H1 (cell line): ENCODE data around the gene GPC3. TPM values are rescaled to one million over a fixed set of nuclear protein-coding genes. Genes with fewer than 3 reads are reported as not detected.
A peak's percentile ranks its signal among the peaks of the same experiment; 100 is the strongest.

Experiments
- CTCF ChIA-PET: fragments of 300-600 bp; sonication (Branson Sonifier 250); formaldehyde crosslinking; loops from one replicate; lab custom pipeline; 2021; ENCODE audit not compliant: partially characterized antibody; lab: Charles Lee
- POLR2A ChIA-PET: fragments of 300-600 bp; sonication (Branson Sonifier 250); formaldehyde crosslinking; loops from one replicate; lab custom pipeline; 2021; ENCODE audit warnings: inconsistent platforms; ENCODE audit not compliant: partially characterized antibody; lab: Charles Lee
- DNase-seq, 2 experiments: peaks; one replicate each; pipeline versions ENCODE4 v3.0.0 to v3.0.0-alpha.2; 2010 to 2022; ENCODE audit warnings: low spot score in 2 of 2, low read depth in 1 of 2, mixed read lengths in 1 of 2
- FAIRE-seq: peaks from 2 replicates; lab custom pipeline; 2011; peaks lifted over from hg19 to GRCh38; lab: Jason Lieb, UNC
- H2AFZ ChIP-seq: 2 replicates; pipeline ENCODE4 v1.8.1; 2012; ENCODE audit warnings: low read length, inconsistent platforms
- H2AK5ac ChIP-seq: 2 replicates; pipeline ENCODE4 v1.6.1; 2013; ENCODE audit warnings: low read depth, low read length
- H2BK120ac ChIP-seq: replicated peaks from 2 replicates; pipeline ENCODE3; 2013; ENCODE audit warnings: low read depth, low read length, inconsistent platforms
- H2BK12ac ChIP-seq: 2 replicates; pipeline ENCODE4 v1.6.1; 2013; ENCODE audit warnings: low read depth, low read length
- H2BK15ac ChIP-seq: 2 replicates; pipeline ENCODE4 v1.6.1; 2013; ENCODE audit warnings: low read length
- H2BK20ac ChIP-seq: 2 replicates; pipeline ENCODE4 v1.6.1; 2013; ENCODE audit warnings: low read length
- H2BK5ac ChIP-seq: 2 replicates; pipeline ENCODE4 v1.6.1; 2013; ENCODE audit warnings: low read depth, low read length
- H3K14ac ChIP-seq: 2 replicates; pipeline ENCODE4 v1.6.1; 2013; ENCODE audit warnings: inconsistent platforms; ENCODE audit not compliant: insufficient read length
- H3K18ac ChIP-seq: 2 replicates; pipeline ENCODE4 v1.6.1; 2013; ENCODE audit warnings: low read length; ENCODE audit errors: extremely low read depth
- H3K23ac ChIP-seq: 2 replicates; pipeline ENCODE4 v1.6.1; 2013; ENCODE audit warnings: inconsistent platforms; ENCODE audit not compliant: insufficient read length
- H3K23me2 ChIP-seq: 2 replicates; pipeline ENCODE4 v1.6.1; 2013; ENCODE audit warnings: low read depth, low read length
- H3K27ac ChIP-seq: 2 replicates; pipeline ENCODE4 v1.6.1; 2011; ENCODE audit warnings: low read depth, low read length, inconsistent platforms
- H3K27me3 ChIP-seq, 4 experiments: replicated peaks in 1 of 4; 1 replicate in 1 of 4; 2 replicates in 3 of 4; pipeline versions ENCODE4 v1.6.1 to v1.8.1; 2011 to 2013; ENCODE audit warnings: low read length in 3 of 4, mild to moderate bottlenecking in 3 of 4, inconsistent platforms in 2 of 4, mixed read lengths in 2 of 4, moderate library complexity in 1 of 4; ENCODE audit not compliant: control insufficient read depth in 3 of 4, insufficient read depth in 3 of 4; ENCODE audit errors: extremely low read depth in 1 of 4
- H3K36me3 ChIP-seq, 4 experiments: 2 replicates each; pipeline versions ENCODE4 v1.6.1 to v1.8.1; 2011 to 2013; ENCODE audit warnings: mild to moderate bottlenecking in 4 of 4, low read length in 3 of 4, moderate library complexity in 2 of 4, control low read depth in 1 of 4, inconsistent platforms in 1 of 4; ENCODE audit not compliant: insufficient read depth in 4 of 4, control insufficient read depth in 2 of 4
- H3K4ac ChIP-seq: replicated peaks from 2 replicates; pipeline ENCODE3; 2013; ENCODE audit warnings: low read length, low read depth, mixed read lengths, inconsistent platforms; ENCODE audit not compliant: insufficient read length
- H3K4me1 ChIP-seq, 4 experiments: replicated peaks in 1 of 4; 1 replicate in 1 of 4; 2 replicates in 3 of 4; pipeline versions ENCODE4 v1.6.1 to v1.8.1; 2011 to 2013; ENCODE audit warnings: low read length in 3 of 4, inconsistent platforms in 2 of 4, mixed read lengths in 1 of 4; ENCODE audit not compliant: insufficient read depth in 4 of 4, control insufficient read depth in 3 of 4
- H3K4me2 ChIP-seq, 2 experiments: 2 replicates each; pipeline versions ENCODE4 v1.6.1 to v1.8.1; 2011 to 2013; ENCODE audit warnings: low read depth in 2 of 2, low read length in 2 of 2, control low read depth in 1 of 2, inconsistent platforms in 1 of 2, mild to moderate bottlenecking in 1 of 2; ENCODE audit not compliant: insufficient read depth in 1 of 2
- H3K4me3 ChIP-seq, 4 experiments: fragments of 200-600, 300-600 bp in 1 of 4; sonication (generic), shearing (Covaris generic), sonication (Bioruptor Twin) in 1 of 4; 2 replicates each; pipeline versions ENCODE4 v1.5.1 to v1.8.1; 2011 to 2016; ENCODE audit warnings: low read length in 4 of 4, low read depth in 3 of 4, control low read depth in 2 of 4, inconsistent platforms in 2 of 4, mild to moderate bottlenecking in 2 of 4, mixed read lengths in 1 of 4, moderate library complexity in 1 of 4; ENCODE audit not compliant: insufficient read depth in 2 of 4; ENCODE audit errors: extremely low read depth in 1 of 4
- H3K56ac ChIP-seq: replicated peaks from 2 replicates; pipeline ENCODE3; 2013; ENCODE audit warnings: low read depth, mild to moderate bottlenecking, mixed read lengths, low read length, inconsistent platforms; ENCODE audit not compliant: insufficient read length
- H3K79me1 ChIP-seq: 2 replicates; pipeline ENCODE4 v1.6.1; 2013; ENCODE audit warnings: low read depth, low read length, control low read depth
- H3K79me2 ChIP-seq, 2 experiments: 2 replicates each; pipeline versions ENCODE4 v1.6.1 to v1.8.1; 2012 to 2013; ENCODE audit warnings: low read length in 2 of 2, mild to moderate bottlenecking in 2 of 2, inconsistent platforms in 1 of 2; ENCODE audit not compliant: insufficient read depth in 2 of 2, control insufficient read depth in 1 of 2
- H3K9ac ChIP-seq, 4 experiments: replicated peaks in 1 of 4; 1 replicate in 1 of 4; 2 replicates in 3 of 4; pipeline versions ENCODE4 v1.6.1 to v1.8.1; 2011 to 2013; ENCODE audit warnings: low read depth in 3 of 4, low read length in 3 of 4, control low read depth in 2 of 4, mild to moderate bottlenecking in 2 of 4, moderate library complexity in 2 of 4, inconsistent platforms in 1 of 4; ENCODE audit errors: extremely low read depth in 1 of 4
- H3K9me3 ChIP-seq, 2 experiments: 2 replicates each; pipeline versions ENCODE4 v1.6.1 to v1.8.1; 2012 to 2013; ENCODE audit warnings: mild to moderate bottlenecking in 2 of 2, moderate library complexity in 2 of 2, control low read depth in 1 of 2, inconsistent platforms in 1 of 2, low read depth in 1 of 2, low read length in 1 of 2, mixed read lengths in 1 of 2; ENCODE audit not compliant: insufficient read depth in 2 of 2
- H4K20me1 ChIP-seq, 2 experiments: replicated peaks in 1 of 2; 2 replicates each; pipeline versions ENCODE3 to v1.8.1; 2011 to 2013; ENCODE audit warnings: inconsistent platforms in 2 of 2, low read length in 2 of 2, mild to moderate bottlenecking in 1 of 2; ENCODE audit not compliant: insufficient read depth in 2 of 2, control insufficient read depth in 1 of 2
- H4K5ac ChIP-seq: 2 replicates; pipeline ENCODE4 v1.6.1; 2013; ENCODE audit warnings: low read length, low read depth, mixed read lengths, inconsistent platforms; ENCODE audit not compliant: insufficient read length
- H4K8ac ChIP-seq: 2 replicates; pipeline ENCODE4 v1.8.0; 2013; ENCODE audit warnings: mild to moderate bottlenecking, moderate library complexity, low read length, inconsistent platforms; ENCODE audit not compliant: insufficient read depth; ENCODE audit errors: extremely low read depth
- H4K91ac ChIP-seq: replicated peaks from 2 replicates; pipeline ENCODE3; 2013; ENCODE audit warnings: low read length, mixed read lengths, inconsistent platforms; ENCODE audit not compliant: insufficient read length
- BRCA1 ChIP-seq: IDR thresholded peaks from 2 replicates; pipeline ENCODE4 v1.6.1; 2012; ENCODE audit warnings: low read depth, low read length, improper control_type of control experiment
- CREB1 ChIP-seq: IDR thresholded peaks from 2 replicates; pipeline ENCODE4 v1.6.1; 2012; ENCODE audit warnings: inconsistent platforms
- CTBP2 ChIP-seq: IDR thresholded peaks from 2 replicates; pipeline ENCODE4 v1.7.0; 2011; ENCODE audit warnings: borderline replicate concordance, mild to moderate bottlenecking, moderate library complexity, mixed read lengths, low read length; ENCODE audit not compliant: insufficient read depth, insufficient read length
- EZH2 ChIP-seq: fragments of 200-600 bp; sonication (generic); IDR thresholded peaks from 2 replicates; pipeline ENCODE4 v1.7.1; 2012; ENCODE audit warnings: low read depth, mild to moderate bottlenecking, moderate library complexity, low read length, inconsistent platforms; ENCODE audit not compliant: severe bottlenecking
- GTF2F1 ChIP-seq: IDR thresholded peaks from 2 replicates; pipeline ENCODE4 v1.6.1; 2012; ENCODE audit warnings: low read depth, low read length, improper control_type of control experiment, borderline replicate concordance
- POU5F1 ChIP-seq: IDR thresholded peaks from 2 replicates; pipeline ENCODE4 v1.6.1; 2011; ENCODE audit warnings: low read depth, mild to moderate bottlenecking, low read length, moderate library complexity
- RAD21 ChIP-seq, 2 experiments: IDR thresholded peaks in 1 of 2; conservative IDR thresholded peaks in 1 of 2; 2 replicates each; pipeline ENCODE4 v1.6.1; 2011; ENCODE audit warnings: low read depth in 2 of 2, low read length in 2 of 2, improper control_type of control experiment in 1 of 2, inconsistent platforms in 1 of 2, mild to moderate bottlenecking in 1 of 2, moderate library complexity in 1 of 2
- SAP30 ChIP-seq: fragments of 300-600 bp; sonication (generic); IDR thresholded peaks from 2 replicates; pipeline ENCODE4 v1.7.1; 2012; ENCODE audit warnings: low read length, moderate library complexity, mild to moderate bottlenecking, inconsistent platforms; ENCODE audit not compliant: insufficient read depth, insufficient replicate concordance
- SIN3A ChIP-seq, 2 experiments: IDR thresholded peaks in 1 of 2; conservative IDR thresholded peaks in 1 of 2; 2 replicates each; pipeline ENCODE4 v1.6.1; 2011 to 2012; ENCODE audit warnings: low read length in 2 of 2, improper control_type of control experiment in 1 of 2, low read depth in 1 of 2, mild to moderate bottlenecking in 1 of 2
- SIX5 ChIP-seq: IDR thresholded peaks from 2 replicates; pipeline ENCODE4 v1.6.1; 2011; ENCODE audit warnings: mild to moderate bottlenecking, low read depth, low read length
- WGBS, 2 experiments: shearing (Covaris generic) in 1 of 2; methylation state at CpG; one replicate each; pipeline versions ENCODE4 v1.1.6 to v1.1.7; 2013 to 2015; ENCODE audit warnings: low lambda C conversion rate in 2 of 2, mixed read lengths in 2 of 2, inconsistent platforms in 1 of 2, low coverage in 1 of 2, missing lambda C conversion rate in 1 of 2; ENCODE audit not compliant: insufficient replicate concordance in 2 of 2, insufficient coverage in 1 of 2, insufficient read length in 1 of 2; ENCODE audit errors: extremely low coverage in 1 of 2, missing lambda C conversion rate in 1 of 2; 5-methylcytosine and 5-hydroxymethylcytosine counted together
- polyA plus RNA-seq, 7 experiments: library from polyadenylated mRNA; depleted of rRNA in 3 of 7; stranded (reverse) in 5 of 7; unstranded in 2 of 7; fragments of >200 nt in 5 of 7; fragments of 200-250 nt in 2 of 7; gene quantifications; 1 replicate in 5 of 7; 2 replicates in 1 of 7; 4 replicates in 1 of 7; pipeline versions ENCODE4 v1.2.1 to v1.2.3, GENCODE V29; 2011 to 2013; ENCODE audit warnings: missing spikeins in 2 of 7, mixed read lengths in 2 of 7
- total RNA-seq: library from RNA; stranded (reverse); fragmentation: NEBNext Ultra II Directional; extraction: Animal tissue kit (Norgen Biotek cat#: 25700); gene quantifications from 2 replicates; pipeline ENCODE4 v1.2.1, GENCODE V29; 2021

Gene GPC3
- total and polyA plus RNA-seq, 2 of the 8 experiments (the other 6 are each of a cell fraction or from before 2014, with no cell fraction given): 64.8 to 71.9 TPM

DNA sequence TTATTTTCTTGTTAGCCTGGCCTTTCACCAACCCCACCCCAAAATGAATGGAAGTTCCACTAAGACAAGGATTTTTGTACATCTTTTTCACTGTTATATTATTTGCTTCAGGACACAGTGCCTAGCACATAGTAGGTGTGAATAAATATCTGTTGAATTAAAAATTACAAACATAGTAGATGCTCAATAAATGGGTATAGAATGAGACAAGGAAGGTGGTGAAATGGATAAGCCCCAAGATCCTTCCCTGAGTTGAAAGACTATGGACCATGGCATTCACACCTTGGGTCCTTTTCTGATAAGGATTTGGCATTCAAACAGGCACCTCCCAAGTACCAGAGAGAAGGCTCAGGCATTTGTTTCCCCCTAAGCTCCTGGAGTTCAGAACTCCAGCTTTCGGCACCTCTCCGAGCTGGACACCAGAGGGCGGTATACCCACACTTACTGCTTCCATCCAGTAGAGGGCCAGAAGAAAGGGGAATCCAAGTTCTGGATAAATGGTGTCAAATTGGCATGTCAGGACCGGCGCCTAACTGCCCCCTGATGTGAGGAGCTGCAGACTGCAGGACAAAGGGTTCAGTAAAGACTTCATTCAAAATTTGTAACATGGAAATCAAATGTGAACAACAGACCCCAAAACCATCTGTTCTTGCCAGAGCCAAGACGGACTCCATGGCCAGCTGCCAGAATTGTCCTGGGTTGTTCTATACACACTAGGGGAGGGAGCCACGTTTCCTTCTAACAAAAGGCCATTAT is 193.0 kb downstream of the GPC3 start:
- Histone ChIP-seq H2BK15ac (no peak overlapping the region), H3K4me1 (peaks cover 0 to 2% (median 0%) of the 10 kb centered on the region in 4 experiments; a peak in 3 of 7 replicates), H3K4me2 (peak overlapping the region in 1 of 2 experiments; percentile 38; a peak in 3 of 4 replicates), H2BK12ac (no peak overlapping the region), H3K14ac (no peak overlapping the region), H2BK120ac (no peak overlapping the region), H3K27ac (no peak overlapping the region), H3K9me3 (no peaks in the 10 kb centered on the region), H3K9ac (no peak overlapping the region), H3K27me3 (no peaks in the 10 kb centered on the region), H3K23ac (no peak overlapping the region), H2AFZ (no peak overlapping the region), H4K5ac (no peak overlapping the region), H3K56ac (no peak overlapping the region), H3K4me3 (peak overlapping the region in 1 of 4 experiments; percentile 32; a peak in 2 of 8 replicates), H4K8ac (no peak overlapping the region), H3K79me1 (no peaks in the 10 kb centered on the region), H3K18ac (no peak overlapping the region), H3K36me3 (no peaks in the 10 kb centered on the region), H3K4ac (no peak overlapping the region), H4K20me1 (no peaks in the 10 kb centered on the region), H3K23me2 (no peaks in the 10 kb centered on the region), H2BK20ac (no peak overlapping the region), H3K79me2 (no peaks in the 10 kb centered on the region), H2AK5ac (no peak overlapping the region), H4K91ac (no peak overlapping the region), H2BK5ac (no peak overlapping the region)
- peak; percentile 36 to 70 for DNase-seq
- peak; percentile 94 for FAIRE-seq
- 12% methylated on average over 7 of the region's 7 CpGs; no CpG with 5 or more reads in 1 of the 2 experiments for WGBS, 2 experiments
- ChIA-PET POLR2A (no interaction called here), CTCF (interaction anchor here (0.7 to 4.1 kb wide), 20 partner anchors 11 to 1990 kb away, joined by 3 to 28 read pairs (median 4); no protein-coding TSS in a partner anchor)
- TF ChIP-seq CTBP2 (no peak), POU5F1 (no peak), SIX5 (no peak), GTF2F1 (no peak), SAP30 (no peak), RAD21 (IDR thresholded peaks at IDR 0.05 in 1 of 2, conservative IDR thresholded peaks at IDR 0.05 in 1 of 2; ENCODE audit: low read depth in 2 of 2, low read length in 2 of 2) (peak; percentile 88 to 94), SIN3A (conservative IDR thresholded peaks at IDR 0.05 in 1 of 2, IDR thresholded peaks at IDR 0.05 in 1 of 2; ENCODE audit: low read depth in 1 of 2, low read length in 2 of 2) (no peak), BRCA1 (no peak), CREB1 (no peak), EZH2 (no peak)
